ENCODE measurements around the gene FBLN1.
"Not testable (repeated sequence)": the region's sequence is repeated elsewhere in the genome, so short reads cannot be mapped to it uniquely, and the experiment has no call there.

Gene FBLN1

DNA sequence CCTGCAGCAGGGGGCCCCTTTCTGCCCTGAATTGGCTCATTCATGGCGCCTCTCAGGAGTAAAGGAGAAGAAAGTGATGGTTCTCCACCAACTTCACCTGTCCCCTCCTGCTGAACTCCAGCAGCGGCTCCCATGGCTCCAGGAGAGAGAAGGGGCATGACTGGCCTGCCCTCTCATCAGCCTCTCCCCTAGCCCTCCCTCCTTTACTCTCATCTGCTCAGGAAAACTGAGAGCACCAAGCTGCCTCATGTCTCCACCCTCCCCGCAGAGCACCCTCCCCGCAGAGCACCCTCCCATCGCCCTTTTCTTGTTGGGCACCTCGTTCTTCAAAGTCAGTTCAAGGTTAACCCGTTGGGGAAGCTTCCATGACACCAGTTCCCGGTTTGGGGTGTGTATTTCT lies 86.9 kb downstream of the FBLN1 start:
- no peak for DNase-seq
- H4K8ac ChIP-seq (ENCODE audit: low read depth, low read length) = no peak overlapping the region
- H3K18ac ChIP-seq (ENCODE audit: low read length) = peak overlapping the region; percentile 1
- no peaks in the 10 kb centered on the region for H3K27me3 ChIP-seq (ENCODE audit: insufficient read depth, low read length)
- peak overlapping the region; percentile 6 for H2BK12ac ChIP-seq (ENCODE audit: low read length)
- H3K9ac ChIP-seq (ENCODE audit: low read length) = no peak overlapping the region
- H3K36me3 ChIP-seq (ENCODE audit: control insufficient read depth in 1 of 2, insufficient read depth in 2 of 2, low read length in 2 of 2) = peaks cover 52 to 60% of the 10 kb centered on the region in 2 experiments
- H3K23ac ChIP-seq (ENCODE audit: low read length) = no peak overlapping the region
- no peak overlapping the region for H2BK5ac ChIP-seq (ENCODE audit: low read depth, low read length, poor library complexity)
- no peak overlapping the region for H3K4me3 ChIP-seq (ENCODE audit: low read depth, low read length)
- no peak overlapping the region for H2AK5ac ChIP-seq (ENCODE audit: low read length)
- H3K4ac ChIP-seq (ENCODE audit: low read depth, low read length) = no peak overlapping the region
- H3K9me3 ChIP-seq (ENCODE audit: insufficient read depth, low read depth, low read length) = no peaks in the 10 kb centered on the region
- no peak overlapping the region for H4K12ac ChIP-seq (ENCODE audit: low read depth, low read length)
- no CpG with 5 or more reads among the region's 8 CpGs for WGBS (ENCODE audit: extremely low coverage, insufficient coverage, insufficient read length)
- peaks cover 19% of the 10 kb centered on the region for H3K79me1 ChIP-seq (ENCODE audit: low read length)
- H4K91ac ChIP-seq (ENCODE audit: low read depth, low read length) = no peak overlapping the region
- peaks cover 16 to 19% of the 10 kb centered on the region in 2 experiments for H3K4me1 ChIP-seq (ENCODE audit: control insufficient read depth in 1 of 2, insufficient read depth in 2 of 2, low read length in 2 of 2)
- H3K79me2 ChIP-seq (ENCODE audit: control insufficient read depth, insufficient read depth, low read length, poor library complexity) = no peaks in the 10 kb centered on the region
- no peak overlapping the region for H3K4me2 ChIP-seq (ENCODE audit: low read length)
- no peak overlapping the region for H3K14ac ChIP-seq (ENCODE audit: low read length)
- H3K27ac ChIP-seq (ENCODE audit: low read depth, low read length) = no peak overlapping the region
- H2BK120ac ChIP-seq (ENCODE audit: insufficient read depth, low read length, poor library complexity) = no peak overlapping the region
- H2AFZ ChIP-seq (ENCODE audit: insufficient read depth, low read length, poor library complexity) = no peak overlapping the region

DNA sequence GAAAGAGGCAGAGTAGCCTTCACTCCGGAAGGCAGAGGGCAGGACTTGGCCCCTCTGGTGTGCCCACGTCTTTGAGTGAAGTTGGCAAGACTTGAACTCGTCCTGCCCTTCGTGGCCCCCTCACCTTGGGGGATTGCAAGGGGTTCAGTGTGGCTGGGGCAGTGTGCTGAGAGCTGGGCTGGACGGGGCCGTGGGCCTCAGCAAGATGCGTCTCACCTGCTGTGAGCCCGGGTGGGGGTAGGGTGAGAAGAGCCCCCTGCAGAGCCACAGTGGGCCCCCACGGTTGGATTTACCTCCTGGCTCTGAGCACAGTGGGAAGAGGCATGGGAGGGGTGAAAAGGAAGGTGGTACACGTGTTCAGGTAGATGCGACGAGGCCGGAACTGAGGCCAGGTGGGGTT lies 87.6 kb downstream of the FBLN1 start:
- H3K18ac ChIP-seq (ENCODE audit: low read length) = no peak overlapping the region
- no peaks in the 10 kb centered on the region for H3K27me3 ChIP-seq (ENCODE audit: insufficient read depth, low read length)
- H3K27ac ChIP-seq (ENCODE audit: low read depth, low read length) = no peak overlapping the region
- no peak overlapping the region for H3K9ac ChIP-seq (ENCODE audit: low read length)
- peaks cover 48 to 55% of the 10 kb centered on the region in 2 experiments for H3K36me3 ChIP-seq (ENCODE audit: control insufficient read depth in 1 of 2, insufficient read depth in 2 of 2, low read length in 2 of 2)
- no CpG with 5 or more reads among the region's 13 CpGs for WGBS (ENCODE audit: extremely low coverage, insufficient coverage, insufficient read length)
- H2AK5ac ChIP-seq (ENCODE audit: low read length) = no peak overlapping the region
- H3K23ac ChIP-seq (ENCODE audit: low read length) = no peak overlapping the region
- H3K79me2 ChIP-seq (ENCODE audit: control insufficient read depth, insufficient read depth, low read length, poor library complexity) = no peaks in the 10 kb centered on the region
- peaks cover 19% of the 10 kb centered on the region for H3K79me1 ChIP-seq (ENCODE audit: low read length)
- H2BK120ac ChIP-seq (ENCODE audit: insufficient read depth, low read length, poor library complexity) = no peak overlapping the region
- H4K8ac ChIP-seq (ENCODE audit: low read depth, low read length) = no peak overlapping the region
- DNase-seq = no peak
- H4K91ac ChIP-seq (ENCODE audit: low read depth, low read length) = no peak overlapping the region
- H3K4me2 ChIP-seq (ENCODE audit: low read length) = no peak overlapping the region
- H2AFZ ChIP-seq (ENCODE audit: insufficient read depth, low read length, poor library complexity) = no peak overlapping the region
- no peak overlapping the region for H4K12ac ChIP-seq (ENCODE audit: low read depth, low read length)
- no peak overlapping the region for H3K14ac ChIP-seq (ENCODE audit: low read length)
- H2BK12ac ChIP-seq (ENCODE audit: low read length) = no peak overlapping the region
- peaks cover 16 to 19% of the 10 kb centered on the region in 2 experiments for H3K4me1 ChIP-seq (ENCODE audit: control insufficient read depth in 1 of 2, insufficient read depth in 2 of 2, low read length in 2 of 2)
- no peak overlapping the region for H2BK5ac ChIP-seq (ENCODE audit: low read depth, low read length, poor library complexity)
- no peak overlapping the region for H3K4ac ChIP-seq (ENCODE audit: low read depth, low read length)
- no peaks in the 10 kb centered on the region for H3K9me3 ChIP-seq (ENCODE audit: insufficient read depth, low read depth, low read length)
- no peak overlapping the region for H3K4me3 ChIP-seq (ENCODE audit: low read depth, low read length)

DNA sequence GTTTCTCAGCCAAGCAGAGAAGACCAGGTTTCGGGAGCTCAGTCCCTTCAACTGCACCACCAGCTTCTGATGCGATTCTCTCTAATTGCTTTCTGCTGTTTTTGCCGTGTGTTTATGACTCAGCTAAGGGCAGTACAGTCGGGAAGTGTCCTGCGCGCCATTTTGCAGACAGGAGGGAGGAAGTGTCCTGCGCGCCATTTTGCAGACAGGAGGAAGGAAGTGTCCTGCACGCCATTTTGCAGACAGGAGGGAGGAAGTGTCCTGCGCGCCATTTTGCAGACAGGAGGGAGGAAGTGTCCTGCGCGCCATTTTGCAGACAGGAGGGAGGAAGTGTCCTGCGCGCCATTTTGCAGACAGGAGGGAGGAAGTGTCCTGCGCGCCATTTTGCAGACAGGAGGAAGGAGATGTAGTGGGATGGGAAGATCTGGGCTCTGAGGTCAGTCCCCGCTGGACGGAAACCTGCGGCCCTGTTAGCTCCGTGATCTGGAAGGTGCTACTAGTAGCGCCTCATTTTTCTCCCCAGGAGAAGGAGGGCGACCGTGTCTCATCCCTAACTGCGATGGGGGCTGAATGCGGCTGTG lies 89.0 kb downstream of the FBLN1 start:
- H2AFZ ChIP-seq (ENCODE audit: insufficient read depth, low read length, poor library complexity); H3K27me3 ChIP-seq (ENCODE audit: insufficient read depth, low read length): not testable (repeated sequence)
- no CpG with 5 or more reads among the region's 26 CpGs for WGBS (ENCODE audit: extremely low coverage, insufficient coverage, insufficient read length)

DNA sequence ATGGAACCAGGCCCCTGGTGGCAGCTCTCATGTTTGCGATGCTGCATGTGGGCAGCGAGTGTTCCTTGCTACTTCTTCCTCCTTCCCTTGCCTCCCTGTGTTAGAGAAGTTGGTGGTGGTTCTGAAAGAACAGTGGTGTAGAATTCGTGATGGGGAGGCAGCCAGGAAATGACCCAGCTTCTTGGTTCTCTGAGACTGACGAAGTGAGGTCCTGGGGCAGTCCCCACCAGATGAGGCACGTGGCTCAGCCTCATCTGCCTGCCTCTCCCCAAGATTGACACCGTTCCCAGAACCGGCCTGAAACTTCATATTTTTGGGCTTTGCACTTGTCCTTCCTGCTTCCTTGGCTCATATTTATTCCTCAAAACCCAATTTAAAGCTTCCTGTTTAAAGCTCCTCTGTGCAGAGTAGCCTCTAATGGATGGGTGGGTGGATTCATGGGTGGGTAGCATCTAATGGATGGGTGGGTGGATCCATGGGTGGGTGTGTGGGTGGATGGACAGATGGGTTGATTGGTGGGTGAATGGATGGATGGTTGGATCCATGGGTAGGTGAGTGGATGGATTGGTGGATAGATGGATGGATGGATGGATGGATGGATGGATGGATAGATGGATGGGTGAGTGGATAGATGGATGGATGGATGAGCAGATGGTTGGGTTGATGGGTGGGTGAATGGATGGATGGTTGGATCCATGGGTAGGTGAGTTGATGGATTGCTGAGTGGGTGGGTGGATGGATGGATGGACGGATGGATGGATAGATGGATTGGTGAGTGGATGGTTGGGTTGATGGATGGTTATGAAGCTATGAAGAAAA lies 91.6 kb downstream of the FBLN1 start:
- DNase-seq = no peak
- Histone ChIP-seq H3K4me1 (ENCODE audit: control insufficient read depth in 1 of 2, insufficient read depth in 2 of 2, low read length in 2 of 2) (peaks cover 4 to 6% of the 10 kb centered on the region in 2 experiments), H4K91ac (ENCODE audit: low read depth, low read length) (no peak overlapping the region), H2BK5ac (ENCODE audit: low read depth, low read length, poor library complexity) (no peak overlapping the region), H3K18ac (ENCODE audit: low read length) (no peak overlapping the region), H3K23ac (ENCODE audit: low read length) (no peak overlapping the region), H3K79me1 (ENCODE audit: low read length) (peaks cover 3% of the 10 kb centered on the region), H2BK120ac (ENCODE audit: insufficient read depth, low read length, poor library complexity) (no peak overlapping the region), H3K9ac (ENCODE audit: low read length) (no peak overlapping the region), H3K27me3 (ENCODE audit: insufficient read depth, low read length) (no peaks in the 10 kb centered on the region), H3K27ac (ENCODE audit: low read depth, low read length) (no peak overlapping the region), H3K79me2 (ENCODE audit: control insufficient read depth, insufficient read depth, low read length, poor library complexity) (no peaks in the 10 kb centered on the region), H2AK5ac (ENCODE audit: low read length) (no peak overlapping the region), H2BK12ac (ENCODE audit: low read length) (no peak overlapping the region), H3K4me2 (ENCODE audit: low read length) (no peak overlapping the region), H3K14ac (ENCODE audit: low read length) (no peak overlapping the region), H3K4ac (ENCODE audit: low read depth, low read length) (no peak overlapping the region), H4K8ac (ENCODE audit: low read depth, low read length) (no peak overlapping the region), H3K4me3 (ENCODE audit: low read depth, low read length) (no peak overlapping the region), H2AFZ (ENCODE audit: insufficient read depth, low read length, poor library complexity) (no peak overlapping the region), H3K9me3 (ENCODE audit: insufficient read depth, low read depth, low read length) (peaks cover 6% of the 10 kb centered on the region), H4K12ac (ENCODE audit: low read depth, low read length) (no peak overlapping the region), H3K36me3 (ENCODE audit: control insufficient read depth in 1 of 2, insufficient read depth in 2 of 2, low read length in 2 of 2) (peaks cover 49 to 56% of the 10 kb centered on the region in 2 experiments)
- 100% methylated on average over 1 of the region's 8 CpGs for WGBS (ENCODE audit: extremely low coverage, insufficient coverage, insufficient read length)

More for the DNA sequence above, 89.0 kb downstream of the FBLN1 start:
- Histone ChIP-seq H3K4me1 (ENCODE audit: control insufficient read depth in 1 of 2, insufficient read depth in 2 of 2, low read length in 2 of 2) (peaks cover 14 to 18% of the 10 kb centered on the region in 2 experiments), H3K36me3 (ENCODE audit: control insufficient read depth in 1 of 2, insufficient read depth in 2 of 2, low read length in 2 of 2) (peaks cover 39 to 45% of the 10 kb centered on the region in 2 experiments), H3K79me1 (ENCODE audit: low read length) (peaks cover 13% of the 10 kb centered on the region)
- H2BK12ac ChIP-seq (ENCODE audit: low read length); H3K18ac ChIP-seq (ENCODE audit: low read length); H2AK5ac ChIP-seq (ENCODE audit: low read length); H3K9ac ChIP-seq (ENCODE audit: low read length); H3K4me3 ChIP-seq (ENCODE audit: low read depth, low read length); H2BK120ac ChIP-seq (ENCODE audit: insufficient read depth, low read length, poor library complexity); H3K4ac ChIP-seq (ENCODE audit: low read depth, low read length); H3K79me2 ChIP-seq (ENCODE audit: control insufficient read depth, insufficient read depth, low read length, poor library complexity); H4K8ac ChIP-seq (ENCODE audit: low read depth, low read length); H3K27ac ChIP-seq (ENCODE audit: low read depth, low read length); H3K4me2 ChIP-seq (ENCODE audit: low read length); DNase-seq; H3K9me3 ChIP-seq (ENCODE audit: insufficient read depth, low read depth, low read length); H4K91ac ChIP-seq (ENCODE audit: low read depth, low read length); H3K23ac ChIP-seq (ENCODE audit: low read length); H4K12ac ChIP-seq (ENCODE audit: low read depth, low read length); H2BK5ac ChIP-seq (ENCODE audit: low read depth, low read length, poor library complexity); H3K14ac ChIP-seq (ENCODE audit: low read length): not testable (repeated sequence)

All from trophoblast cell (in vitro differentiated cells and primary cell).